MM.1S (cell line): Measurements from ENCODE around the gene TET1.

Source experiments
- DNase-seq: peaks from one replicate; pipeline ENCODE4 v3.0.0-alpha.2; 2015
- H2AFZ ChIP-seq: fragments of 300-600 bp; sonication (generic); 2 replicates; pipeline ENCODE4 v1.6.0; 2016; ENCODE audit warnings: antibody characterized with exemption, low read length
- H3F3A ChIP-seq: fragments of 300-600 bp; sonication (generic); 2 replicates; pipeline ENCODE4 v1.6.1; 2016; ENCODE audit warnings: mild to moderate bottlenecking, antibody characterized with exemption, low read length, moderate library complexity, mixed read lengths; ENCODE audit not compliant: insufficient read depth
- H3K27ac ChIP-seq: fragments of 300-600 bp; sonication (generic); 2 replicates; pipeline ENCODE4 v1.5.1; 2016; ENCODE audit warnings: mild to moderate bottlenecking, low read length
- H3K27me3 ChIP-seq: fragments of 300-600 bp; sonication (generic); replicated peaks from 2 replicates; pipeline ENCODE4 v1.6.0; 2016; ENCODE audit warnings: low read length; ENCODE audit not compliant: insufficient read depth
- H3K36me3 ChIP-seq: fragments of 300-600 bp; sonication (generic); replicated peaks from 2 replicates; pipeline ENCODE4 v1.6.1; 2016; ENCODE audit warnings: mild to moderate bottlenecking, low read length, mixed read lengths; ENCODE audit not compliant: insufficient read depth
- H3K4me1 ChIP-seq: fragments of 300-600 bp; sonication (generic); 2 replicates; pipeline ENCODE4 v1.6.1; 2016; ENCODE audit warnings: low read length, mixed read lengths
- H3K4me2 ChIP-seq: fragments of 300-600 bp; sonication (generic); 2 replicates; pipeline ENCODE4 v1.6.0; 2016; ENCODE audit warnings: low read depth, low read length
- H3K4me3 ChIP-seq: fragments of 300-600 bp; sonication (generic); 2 replicates; pipeline ENCODE4 v1.5.1; 2016; ENCODE audit warnings: low read length, mixed read lengths
- H3K79me2 ChIP-seq: fragments of 300-600 bp; sonication (generic); 2 replicates; pipeline ENCODE4 v1.6.1; 2016; ENCODE audit warnings: mixed run types, low read length, mixed read lengths
- H3K9ac ChIP-seq: fragments of 300-600 bp; sonication (generic); 2 replicates; pipeline ENCODE4 v1.6.1; 2016; ENCODE audit warnings: low read length, mixed read lengths
- H3K9me2 ChIP-seq: fragments of 300-600 bp; sonication (generic); replicated peaks from 2 replicates; pipeline ENCODE4 v1.6.1; 2016; ENCODE audit warnings: mild to moderate bottlenecking, low read length, mixed read lengths; ENCODE audit not compliant: insufficient read depth
- H3K9me3 ChIP-seq: fragments of 300-600 bp; sonication (generic); replicated peaks from 2 replicates; pipeline ENCODE4 v1.6.1; 2016; ENCODE audit warnings: mild to moderate bottlenecking, low read length, mixed read lengths; ENCODE audit not compliant: insufficient read depth
- H4K20me1 ChIP-seq: fragments of 300-600 bp; sonication (generic); 2 replicates; pipeline ENCODE4 v1.6.1; 2016; ENCODE audit warnings: mild to moderate bottlenecking, low read length, moderate library complexity, mixed read lengths; ENCODE audit not compliant: insufficient read depth
- CTCF ChIP-seq: fragments of 300-600 bp; sonication (generic); IDR thresholded peaks from 2 replicates; pipeline ENCODE4 v1.5.1; 2016; ENCODE audit warnings: antibody characterized with exemption, low read length, mixed read lengths
- EZH2 ChIP-seq: fragments of 300-600 bp; sonication (generic); optimal IDR thresholded peaks from 2 replicates; pipeline ENCODE3; 2017; ENCODE audit warnings: low read depth, mild to moderate bottlenecking, antibody characterized with exemption, low read length, mixed read lengths
- EZH2phosphoT487 ChIP-seq: fragments of 300-600 bp; sonication (generic); IDR thresholded peaks from 2 replicates; pipeline ENCODE4 v1.6.1; 2018; ENCODE audit warnings: antibody characterized with exemption, low read length

The TET1 gene

GRCh38 chr10:68717435-68717834 is 157.3 kb downstream of the TET1 start:
- no peak for TF ChIP-seq EZH2
- TF ChIP-seq EZH2phosphoT487: no peak
- TF ChIP-seq CTCF: no peak
- H3K9ac ChIP-seq: no peak overlapping the region
- H3K79me2 ChIP-seq: peaks cover 14% of the 10 kb centered on the region
- no peaks in the 10 kb centered on the region for H3K9me2 ChIP-seq
- no peak overlapping the region for H3K4me3 ChIP-seq
- H3K36me3 ChIP-seq: no peaks in the 10 kb centered on the region
- H3K4me1 ChIP-seq: peaks cover 5% of the 10 kb centered on the region; the same call in 1 of the 2 replicates
- H3K4me2 ChIP-seq: no peak overlapping the region
- no peak for DNase-seq
- no peaks in the 10 kb centered on the region for H3K9me3 ChIP-seq
- no peak overlapping the region for H2AFZ ChIP-seq
- no peaks in the 10 kb centered on the region for H4K20me1 ChIP-seq
- no peaks in the 10 kb centered on the region for H3F3A ChIP-seq
- no peaks in the 10 kb centered on the region for H3K27me3 ChIP-seq
- H3K27ac ChIP-seq: no peak overlapping the region

GRCh38 chr10:68720793-68721672 is 160.9 kb downstream of the TET1 start, which contains the start of gene CCAR1:
TSS of gene CCAR1 (plus strand) at chr10:68721239. CDS start at chr10:68722505, 1,266 bp downstream.
- H3K9me2 ChIP-seq: no peaks in the 10 kb centered on the region
- H3K9me3 ChIP-seq: no peaks in the 10 kb centered on the region
- peak; percentile 99 for DNase-seq
- peak within 1 kb of the TSS; percentile 90 for H2AFZ ChIP-seq
- no peaks in the 10 kb centered on the region for H3K27me3 ChIP-seq
- peak within 1 kb of the TSS; percentile 60; the same call in 1 of the 2 replicates for H3K27ac ChIP-seq
- peak within 1 kb of the TSS; percentile 91 for H3K4me3 ChIP-seq
- no peaks in the 10 kb centered on the region for H4K20me1 ChIP-seq
- H3K36me3 ChIP-seq: no peaks in the 10 kb centered on the region
- H3K79me2 ChIP-seq: peaks cover 32% of the 10 kb centered on the region
- H3K9ac ChIP-seq: peak within 1 kb of the TSS; percentile 74
- no peaks in the 10 kb centered on the region for H3F3A ChIP-seq
- TF ChIP-seq EZH2 (no peak), EZH2phosphoT487 (no peak), CTCF (no peak)
- H3K4me1 ChIP-seq: peaks cover 6% of the 10 kb centered on the region; the same call in 1 of the 2 replicates
- H3K4me2 ChIP-seq: peak within 1 kb of the TSS; percentile 87

GRCh38 chr10:68721673-68722335 is 161.7 kb downstream of the TET1 start:
- H3K9me3 ChIP-seq: no peaks in the 10 kb centered on the region
- H4K20me1 ChIP-seq: no peaks in the 10 kb centered on the region
- peaks cover 6% of the 10 kb centered on the region; the same call in 1 of the 2 replicates for H3K4me1 ChIP-seq
- H3K27me3 ChIP-seq: no peaks in the 10 kb centered on the region
- H3K27ac ChIP-seq: peak overlapping the region; percentile 60; the same call in 1 of the 2 replicates
- H3K4me2 ChIP-seq: peak overlapping the region; percentile 87
- TF ChIP-seq EZH2 (no peak), EZH2phosphoT487 (no peak), CTCF (no peak)
- H3K4me3 ChIP-seq: peak overlapping the region; percentile 91
- H3K9ac ChIP-seq: peak overlapping the region; percentile 74
- peaks cover 32% of the 10 kb centered on the region for H3K79me2 ChIP-seq
- no peaks in the 10 kb centered on the region for H3F3A ChIP-seq
- peak overlapping the region; percentile 90 for H2AFZ ChIP-seq
- H3K36me3 ChIP-seq: no peaks in the 10 kb centered on the region
- H3K9me2 ChIP-seq: no peaks in the 10 kb centered on the region
- no peak for DNase-seq
